ENCODE data around the gene ITPR1.
A peak's percentile ranks its signal among the peaks of the same experiment; 100 is the strongest.

ITPR1 gene

DNA sequence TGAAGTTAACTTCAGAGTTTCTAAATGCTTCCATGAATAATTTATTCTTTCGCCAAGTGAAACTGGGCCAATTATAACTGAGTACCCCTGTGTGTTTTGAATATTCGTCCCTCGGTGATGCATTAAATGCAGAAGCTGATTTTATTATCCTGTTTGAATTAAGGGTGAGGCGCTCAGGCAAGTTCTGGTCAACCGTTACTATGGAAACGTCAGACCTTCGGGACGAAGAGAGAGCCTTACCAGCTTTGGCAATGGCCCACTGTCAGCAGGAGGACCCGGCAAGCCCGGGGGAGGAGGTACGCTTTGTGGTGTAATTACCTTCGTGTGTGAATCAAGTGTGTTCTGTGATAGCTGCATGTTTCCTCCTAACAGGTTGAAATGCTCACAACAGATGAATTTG is 239.8 kb downstream of the ITPR1 start:
- POLR2A ChIA-PET = interaction anchor here (2.2 kb wide), 1 partner anchor 246 kb away, joined by 7 read pairs; the partner anchor contains the start of gene BHLHE40
- Histone ChIP-seq H3K27ac (ENCODE audit: extremely low read depth, low read depth, low read length) (no peak overlapping the region), H3K4me3 (ENCODE audit: low read depth, low read length) (no peak overlapping the region), H3K36me3 (ENCODE audit: control insufficient read depth in 2 of 2, insufficient read depth in 1 of 2, low read length in 2 of 2) (peaks cover 0 to 4% of the 10 kb centered on the region in 2 experiments; a peak in 1 of 3 replicates), H3K4me1 (ENCODE audit: control insufficient read depth, insufficient read depth, low read length) (peaks cover 22% of the 10 kb centered on the region), H3K9me3 (ENCODE audit: control insufficient read depth, insufficient read depth, low read depth, low read length) (no peaks in the 10 kb centered on the region)
- no peak for TF ChIP-seq ZNF37A (tag by site-specific recombination; IDR thresholded peaks at IDR 0.05)
- no peak for TF ChIP-seq ZBTB20 (tag by site-specific recombination; IDR thresholded peaks at IDR 0.05)
- no peak for TF ChIP-seq BCL11A (tag by site-specific recombination; IDR thresholded peaks at IDR 0.05; ENCODE audit: low read depth)
- TF ChIP-seq ZNF670 (tag by site-specific recombination; IDR thresholded peaks at IDR 0.05; ENCODE audit: low read depth) = no peak
- TF ChIP-seq, protein P1, sequence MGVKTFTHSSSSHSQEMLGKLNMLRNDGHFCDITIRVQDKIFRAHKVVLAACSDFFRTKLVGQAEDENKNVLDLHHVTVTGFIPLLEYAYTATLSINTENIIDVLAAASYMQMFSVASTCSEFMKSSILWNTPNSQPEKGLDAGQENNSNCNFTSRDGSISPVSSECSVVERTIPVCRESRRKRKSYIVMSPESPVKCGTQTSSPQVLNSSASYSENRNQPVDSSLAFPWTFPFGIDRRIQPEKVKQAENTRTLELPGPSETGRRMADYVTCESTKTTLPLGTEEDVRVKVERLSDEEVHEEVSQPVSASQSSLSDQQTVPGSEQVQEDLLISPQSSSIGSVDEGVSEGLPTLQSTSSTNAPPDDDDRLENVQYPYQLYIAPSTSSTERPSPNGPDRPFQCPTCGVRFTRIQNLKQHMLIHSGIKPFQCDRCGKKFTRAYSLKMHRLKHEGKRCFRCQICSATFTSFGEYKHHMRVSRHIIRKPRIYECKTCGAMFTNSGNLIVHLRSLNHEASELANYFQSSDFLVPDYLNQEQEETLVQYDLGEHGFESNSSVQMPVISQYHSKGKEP (tag by site-specific recombination; IDR thresholded peaks at IDR 0.05) = peak; percentile 83
- TF ChIP-seq ZNF184 (tag by site-specific recombination; IDR thresholded peaks at IDR 0.05) = no peak
- 0 out of 2 replicates have a peak, but pooled peaks have one; percentile 17 for TF ChIP-seq GLIS1 (tag by site-specific recombination; IDR thresholded peaks at IDR 0.05)
- no peak for TF ChIP-seq ZNF324 (tag by site-specific recombination; IDR thresholded peaks at IDR 0.05)
- TF ChIP-seq, protein P2, sequence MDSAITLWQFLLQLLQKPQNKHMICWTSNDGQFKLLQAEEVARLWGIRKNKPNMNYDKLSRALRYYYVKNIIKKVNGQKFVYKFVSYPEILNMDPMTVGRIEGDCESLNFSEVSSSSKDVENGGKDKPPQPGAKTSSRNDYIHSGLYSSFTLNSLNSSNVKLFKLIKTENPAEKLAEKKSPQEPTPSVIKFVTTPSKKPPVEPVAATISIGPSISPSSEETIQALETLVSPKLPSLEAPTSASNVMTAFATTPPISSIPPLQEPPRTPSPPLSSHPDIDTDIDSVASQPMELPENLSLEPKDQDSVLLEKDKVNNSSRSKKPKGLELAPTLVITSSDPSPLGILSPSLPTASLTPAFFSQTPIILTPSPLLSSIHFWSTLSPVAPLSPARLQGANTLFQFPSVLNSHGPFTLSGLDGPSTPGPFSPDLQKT (IDR thresholded peaks at IDR 0.05; ENCODE audit: borderline replicate concordance, low read depth, low read length) = no peak
- TF ChIP-seq, protein P3, sequence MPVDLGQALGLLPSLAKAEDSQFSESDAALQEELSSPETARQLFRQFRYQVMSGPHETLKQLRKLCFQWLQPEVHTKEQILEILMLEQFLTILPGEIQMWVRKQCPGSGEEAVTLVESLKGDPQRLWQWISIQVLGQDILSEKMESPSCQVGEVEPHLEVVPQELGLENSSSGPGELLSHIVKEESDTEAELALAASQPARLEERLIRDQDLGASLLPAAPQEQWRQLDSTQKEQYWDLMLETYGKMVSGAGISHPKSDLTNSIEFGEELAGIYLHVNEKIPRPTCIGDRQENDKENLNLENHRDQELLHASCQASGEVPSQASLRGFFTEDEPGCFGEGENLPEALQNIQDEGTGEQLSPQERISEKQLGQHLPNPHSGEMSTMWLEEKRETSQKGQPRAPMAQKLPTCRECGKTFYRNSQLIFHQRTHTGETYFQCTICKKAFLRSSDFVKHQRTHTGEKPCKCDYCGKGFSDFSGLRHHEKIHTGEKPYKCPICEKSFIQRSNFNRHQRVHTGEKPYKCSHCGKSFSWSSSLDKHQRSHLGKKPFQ (tag by site-specific recombination; IDR thresholded peaks at IDR 0.05) = peak; percentile 34; the same call in 1 of the 2 replicates
- TF ChIP-seq ZNF677 (tag by site-specific recombination; IDR thresholded peaks at IDR 0.05) = no peak
- no peak for TF ChIP-seq OSR2 (tag by site-specific recombination; IDR thresholded peaks at IDR 0.05)
- no peak for TF ChIP-seq ZNF426 (tag by site-specific recombination; IDR thresholded peaks at IDR 0.05)
- no peak for TF ChIP-seq ZNF596 (tag by site-specific recombination; IDR thresholded peaks at IDR 0.05)
- TF ChIP-seq ZNF776 (tag by site-specific recombination; IDR thresholded peaks at IDR 0.05; ENCODE audit: borderline replicate concordance) = no peak
- no peak for TF ChIP-seq ZNF302 (tag by site-specific recombination; IDR thresholded peaks at IDR 0.05; ENCODE audit: low read depth)
- TF ChIP-seq ZBTB17 (tag by site-specific recombination; IDR thresholded peaks at IDR 0.05) = peak; percentile 42; the same call in 1 of the 2 replicates
- TF ChIP-seq ZNF140 (tag by site-specific recombination; IDR thresholded peaks at IDR 0.05) = no peak
- TF ChIP-seq, protein P4, sequence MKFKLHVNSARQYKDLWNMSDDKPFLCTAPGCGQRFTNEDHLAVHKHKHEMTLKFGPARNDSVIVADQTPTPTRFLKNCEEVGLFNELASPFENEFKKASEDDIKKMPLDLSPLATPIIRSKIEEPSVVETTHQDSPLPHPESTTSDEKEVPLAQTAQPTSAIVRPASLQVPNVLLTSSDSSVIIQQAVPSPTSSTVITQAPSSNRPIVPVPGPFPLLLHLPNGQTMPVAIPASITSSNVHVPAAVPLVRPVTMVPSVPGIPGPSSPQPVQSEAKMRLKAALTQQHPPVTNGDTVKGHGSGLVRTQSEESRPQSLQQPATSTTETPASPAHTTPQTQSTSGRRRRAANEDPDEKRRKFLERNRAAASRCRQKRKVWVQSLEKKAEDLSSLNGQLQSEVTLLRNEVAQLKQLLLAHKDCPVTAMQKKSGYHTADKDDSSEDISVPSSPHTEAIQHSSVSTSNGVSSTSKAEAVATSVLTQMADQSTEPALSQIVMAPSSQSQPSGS (tag by site-specific recombination; IDR thresholded peaks at IDR 0.05; ENCODE audit: low read depth) = no peak
- no peak for TF ChIP-seq KLF16 (tag by site-specific recombination; IDR thresholded peaks at IDR 0.05)
- TF ChIP-seq, protein P5, sequence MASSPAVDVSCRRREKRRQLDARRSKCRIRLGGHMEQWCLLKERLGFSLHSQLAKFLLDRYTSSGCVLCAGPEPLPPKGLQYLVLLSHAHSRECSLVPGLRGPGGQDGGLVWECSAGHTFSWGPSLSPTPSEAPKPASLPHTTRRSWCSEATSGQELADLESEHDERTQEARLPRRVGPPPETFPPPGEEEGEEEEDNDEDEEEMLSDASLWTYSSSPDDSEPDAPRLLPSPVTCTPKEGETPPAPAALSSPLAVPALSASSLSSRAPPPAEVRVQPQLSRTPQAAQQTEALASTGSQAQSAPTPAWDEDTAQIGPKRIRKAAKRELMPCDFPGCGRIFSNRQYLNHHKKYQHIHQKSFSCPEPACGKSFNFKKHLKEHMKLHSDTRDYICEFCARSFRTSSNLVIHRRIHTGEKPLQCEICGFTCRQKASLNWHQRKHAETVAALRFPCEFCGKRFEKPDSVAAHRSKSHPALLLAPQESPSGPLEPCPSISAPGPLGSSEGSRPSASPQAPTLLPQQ (tag by site-specific recombination; IDR thresholded peaks at IDR 0.05) = no peak
- no peak for TF ChIP-seq MYNN (tag by site-specific recombination; IDR thresholded peaks at IDR 0.05; ENCODE audit: borderline replicate concordance)
- CTCF ChIA-PET = interaction anchor here (0.6 to 3.7 kb wide), 2 partner anchors 12 to 290 kb away, joined by 3 to 16 read pairs; no protein-coding TSS in a partner anchor

Measured in HEK293 (cell line).